Lower lobe of right lung (tissue), 2 donors: ENCODE results near the gene PLAAT3. TPM values are rescaled to one million over a fixed set of nuclear protein-coding genes. Genes with fewer than 3 reads are reported as not detected.
"Not testable (repeated sequence)": the region's sequence is repeated elsewhere in the genome, so short reads cannot be mapped to it uniquely, and the experiment has no call there.

Experiments
- ATAC-seq, 2 donors: fragments of 200-7000 bp; cut with Tn5 transposase; one replicate each; pipeline ENCODE4 v1.9.1; 2020 to 2022; ENCODE audit warnings: mild to moderate bottlenecking in 2 of 2, moderate library complexity in 2 of 2
- DNase-seq: peaks from one replicate; pipeline ENCODE4 v3.0.0-alpha.2; 2020
- H3K27ac ChIP-seq: fragments of 200-600 bp; one replicate; pipeline ENCODE4 v1.8.0; 2022
- H3K27me3 ChIP-seq: fragments of 200-600 bp; one replicate; pipeline ENCODE4 v1.8.0; 2022; ENCODE audit warnings: low read depth
- H3K36me3 ChIP-seq: fragments of 200-600 bp; one replicate; pipeline ENCODE4 v1.8.0; 2022; ENCODE audit warnings: mild to moderate bottlenecking
- H3K4me1 ChIP-seq: fragments of 200-600 bp; one replicate; pipeline ENCODE4 v1.8.0; 2022
- H3K4me3 ChIP-seq: fragments of 200-600 bp; one replicate; pipeline ENCODE4 v1.8.0; 2022; ENCODE audit warnings: mild to moderate bottlenecking
- H3K9me3 ChIP-seq: fragments of 200-600 bp; one replicate; pipeline ENCODE4 v1.8.0; 2022
- intact Hi-C: fragments of 100-400 bp; cut with DNase I; formaldehyde crosslinking; loops from one replicate; pipeline ENCODE4 v1.11.0; 2022
- total RNA-seq: library from RNA; stranded (reverse); fragmentation: NEBNext Ultra II Directional; extraction: Animal tissue kit (Norgen Biotek cat#: 25700); gene quantifications from one replicate; pipeline ENCODE4 v1.2.1, GENCODE V29; 2021
- TF ChIP-seq, protein P1 (sequence below): fragments of 200-600 bp; IDR thresholded peaks from one replicate; pipeline ENCODE4 v1.8.0; 2022; ENCODE audit warnings: antibody characterized with exemption, mild to moderate bottlenecking
- donor health status: DM: no; HTN: yes; CAD: no; lungs with severe emphysema.

Gene PLAAT3
- total RNA-seq, 1 donor from 2014 or later: 81.9 TPM

DNA sequence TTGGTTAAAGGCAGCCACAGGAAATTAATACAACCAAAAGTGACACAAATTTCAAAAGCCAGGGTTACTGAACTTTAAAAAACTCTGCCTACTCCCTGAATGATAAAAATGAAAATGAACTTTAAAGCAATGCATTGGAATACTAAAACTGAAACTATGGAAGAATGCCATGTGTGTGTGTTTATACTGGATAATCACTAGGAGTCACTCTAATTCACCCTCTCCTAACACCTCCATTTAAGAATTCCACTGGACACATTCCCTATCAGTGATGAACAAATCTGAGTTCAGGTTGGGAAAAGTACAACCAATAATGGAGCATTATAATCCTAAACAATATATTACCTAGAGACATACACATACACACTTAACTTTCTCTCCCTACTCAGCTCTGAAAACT is 27.5 kb upstream of the PLAAT3 start:
- no peak for DNase-seq
- H3K27me3 ChIP-seq: no peaks in the 10 kb centered on the region
- no peaks in the 10 kb centered on the region for H3K4me1 ChIP-seq
- ATAC-seq: no peak
- H3K27ac ChIP-seq: no peak overlapping the region
- H3K36me3 ChIP-seq: peaks cover 85% of the 10 kb centered on the region
- no peak overlapping the region for H3K4me3 ChIP-seq
- intact Hi-C loops: no loop called here
- TF ChIP-seq, protein P1, sequence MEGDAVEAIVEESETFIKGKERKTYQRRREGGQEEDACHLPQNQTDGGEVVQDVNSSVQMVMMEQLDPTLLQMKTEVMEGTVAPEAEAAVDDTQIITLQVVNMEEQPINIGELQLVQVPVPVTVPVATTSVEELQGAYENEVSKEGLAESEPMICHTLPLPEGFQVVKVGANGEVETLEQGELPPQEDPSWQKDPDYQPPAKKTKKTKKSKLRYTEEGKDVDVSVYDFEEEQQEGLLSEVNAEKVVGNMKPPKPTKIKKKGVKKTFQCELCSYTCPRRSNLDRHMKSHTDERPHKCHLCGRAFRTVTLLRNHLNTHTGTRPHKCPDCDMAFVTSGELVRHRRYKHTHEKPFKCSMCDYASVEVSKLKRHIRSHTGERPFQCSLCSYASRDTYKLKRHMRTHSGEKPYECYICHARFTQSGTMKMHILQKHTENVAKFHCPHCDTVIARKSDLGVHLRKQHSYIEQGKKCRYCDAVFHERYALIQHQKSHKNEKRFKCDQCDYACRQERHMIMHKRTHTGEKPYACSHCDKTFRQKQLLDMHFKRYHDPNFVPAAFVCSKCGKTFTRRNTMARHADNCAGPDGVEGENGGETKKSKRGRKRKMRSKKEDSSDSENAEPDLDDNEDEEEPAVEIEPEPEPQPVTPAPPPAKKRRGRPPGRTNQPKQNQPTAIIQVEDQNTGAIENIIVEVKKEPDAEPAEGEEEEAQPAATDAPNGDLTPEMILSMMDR: no peak
- H3K9me3 ChIP-seq: no peaks in the 10 kb centered on the region

DNA sequence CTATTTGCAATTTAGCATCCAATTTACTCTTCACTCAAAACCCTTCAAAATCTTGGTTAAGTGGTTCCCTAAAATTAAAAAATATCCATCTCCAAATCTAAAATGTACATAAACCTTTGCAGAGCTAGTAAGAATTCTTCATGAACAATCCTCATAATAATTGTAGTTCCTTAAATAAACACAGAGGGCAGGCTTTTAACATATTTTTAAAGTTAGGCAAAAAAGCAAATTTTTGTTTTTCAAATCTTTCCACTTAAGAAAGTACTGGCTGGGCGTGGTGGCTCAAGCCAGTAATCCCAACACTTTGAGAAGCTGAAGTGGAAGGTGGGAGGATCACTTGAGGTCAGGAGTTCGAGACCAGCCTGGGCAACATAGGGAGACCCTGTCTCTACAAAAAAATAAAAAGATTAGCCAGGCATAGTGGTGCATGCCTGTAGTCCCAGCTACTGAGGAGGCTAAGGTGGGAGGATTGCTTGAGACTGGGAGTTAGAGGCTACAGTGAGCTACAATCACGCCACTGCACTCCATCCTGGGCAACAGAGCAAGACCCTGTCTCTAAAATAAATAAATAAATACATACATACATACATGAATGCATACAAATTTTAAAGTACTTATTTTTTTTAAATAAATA is 25.1 kb upstream of the PLAAT3 start:
- Histone ChIP-seq H3K27ac (peak overlapping the region; percentile 4), H3K4me1 (no peaks in the 10 kb centered on the region), H3K27me3 (no peaks in the 10 kb centered on the region), H3K9me3 (no peaks in the 10 kb centered on the region), H3K4me3 (no peak overlapping the region), H3K36me3 (peaks cover 85% of the 10 kb centered on the region)
- intact Hi-C loops: loop anchor here (10.0 kb wide), 1 partner anchor 155 kb away; no protein-coding TSS in a partner anchor
- TF ChIP-seq, protein P1: peak; percentile 45
- no peak for ATAC-seq
- no peak for DNase-seq

DNA sequence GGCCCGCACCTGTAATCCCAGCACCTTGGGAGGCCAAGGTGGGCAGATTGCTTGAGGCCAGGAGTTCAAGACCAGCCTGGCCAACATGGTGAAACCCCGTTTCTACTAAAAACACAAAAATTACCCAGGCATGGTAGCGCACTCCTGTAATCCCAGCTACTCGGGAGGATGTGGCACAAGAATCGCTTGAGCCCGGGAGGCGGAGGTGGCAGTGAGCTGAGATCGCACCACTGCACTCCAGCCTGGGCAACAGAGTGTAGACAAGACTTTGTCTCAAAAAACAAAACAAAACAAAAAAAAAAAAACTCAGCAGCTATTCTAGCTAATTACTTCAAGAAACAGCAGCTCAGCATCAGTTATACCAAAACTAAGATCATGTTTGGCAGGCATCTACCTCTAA is 24.2 kb upstream of the PLAAT3 start:
- intact Hi-C loops: loop anchor here (10.0 kb wide), 1 partner anchor 154 kb away; no protein-coding TSS in a partner anchor

DNA sequence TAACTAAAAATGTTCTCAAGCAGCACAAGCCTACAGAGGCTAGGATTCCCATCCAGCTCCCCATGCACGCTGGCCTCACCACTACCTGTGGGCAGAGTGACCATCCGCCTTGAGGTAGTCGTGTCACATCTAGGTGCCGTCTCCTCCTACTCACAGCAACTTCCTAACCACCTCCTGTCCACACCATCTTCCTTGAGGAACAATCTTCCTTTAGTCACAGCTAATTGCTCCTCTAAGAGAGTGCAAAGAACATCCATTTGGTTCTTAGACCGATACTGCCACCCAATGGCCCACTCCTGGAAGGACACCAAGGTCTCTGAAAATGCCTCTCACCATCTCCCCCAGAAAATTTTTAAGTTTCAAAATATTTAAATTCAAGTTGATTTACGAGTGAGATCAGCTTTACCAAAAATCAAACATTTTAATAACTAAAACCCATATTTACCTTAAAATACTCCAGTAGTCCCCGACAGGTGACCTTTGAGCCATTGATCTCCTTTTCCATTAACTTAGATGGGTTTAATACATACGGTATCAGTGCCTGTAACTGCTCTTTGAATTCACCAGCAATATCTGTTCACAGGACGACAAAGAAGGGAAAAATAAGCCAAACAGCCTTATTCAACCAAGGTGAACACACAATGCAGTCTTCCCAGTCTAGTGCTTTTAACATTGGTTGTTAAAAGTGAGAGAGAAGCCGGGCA is 21.7 kb upstream of the PLAAT3 start:
- Histone ChIP-seq H3K4me1 (no peaks in the 10 kb centered on the region), H3K27ac (no peak overlapping the region), H3K36me3 (peaks cover 81% of the 10 kb centered on the region), H3K9me3 (no peaks in the 10 kb centered on the region), H3K27me3 (no peaks in the 10 kb centered on the region), H3K4me3 (no peak overlapping the region)
- intact Hi-C loops: loop anchor here (10.0 kb wide), 1 partner anchor 151 kb away; no protein-coding TSS in a partner anchor
- TF ChIP-seq, protein P1: peak; percentile 83
- ATAC-seq (peak; percentile 84 to 88), DNase-seq (no peak)

More for the DNA sequence above, 24.2 kb upstream of the PLAAT3 start:
- peaks cover 81% of the 10 kb centered on the region for H3K36me3 ChIP-seq
- not testable (repeated sequence) for H3K27ac ChIP-seq, H3K4me1 ChIP-seq, H3K4me3 ChIP-seq, H3K27me3 ChIP-seq, ATAC-seq, H3K9me3 ChIP-seq, DNase-seq

DNA sequence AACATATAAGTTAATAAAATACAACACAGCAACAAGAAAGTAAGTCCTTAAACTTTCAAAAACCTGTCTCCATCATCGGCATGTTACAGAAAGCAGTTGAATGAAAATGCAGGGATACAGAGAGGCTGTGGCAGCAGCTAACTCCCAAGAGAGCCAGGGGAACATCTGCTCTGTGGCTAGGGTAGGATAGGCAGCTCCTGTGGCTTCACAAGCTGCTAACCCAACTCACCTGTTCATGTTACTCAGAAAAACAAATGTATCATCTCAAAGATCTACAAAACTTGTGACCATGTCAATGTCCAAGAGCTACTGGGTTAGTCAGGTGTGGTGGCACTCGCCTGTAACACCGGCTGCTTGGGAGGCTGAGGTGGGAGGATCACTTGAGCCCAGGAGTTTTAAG is 15.2 kb upstream of the PLAAT3 start:
- TF ChIP-seq, protein P1: no peak
- Histone ChIP-seq H3K4me1 (no peaks in the 10 kb centered on the region), H3K4me3 (no peak overlapping the region), H3K9me3 (no peaks in the 10 kb centered on the region), H3K27ac (no peak overlapping the region), H3K36me3 (peaks cover 70% of the 10 kb centered on the region), H3K27me3 (no peaks in the 10 kb centered on the region)
- DNase-seq: no peak
- intact Hi-C loops: no loop called here
- ATAC-seq: no peak

DNA sequence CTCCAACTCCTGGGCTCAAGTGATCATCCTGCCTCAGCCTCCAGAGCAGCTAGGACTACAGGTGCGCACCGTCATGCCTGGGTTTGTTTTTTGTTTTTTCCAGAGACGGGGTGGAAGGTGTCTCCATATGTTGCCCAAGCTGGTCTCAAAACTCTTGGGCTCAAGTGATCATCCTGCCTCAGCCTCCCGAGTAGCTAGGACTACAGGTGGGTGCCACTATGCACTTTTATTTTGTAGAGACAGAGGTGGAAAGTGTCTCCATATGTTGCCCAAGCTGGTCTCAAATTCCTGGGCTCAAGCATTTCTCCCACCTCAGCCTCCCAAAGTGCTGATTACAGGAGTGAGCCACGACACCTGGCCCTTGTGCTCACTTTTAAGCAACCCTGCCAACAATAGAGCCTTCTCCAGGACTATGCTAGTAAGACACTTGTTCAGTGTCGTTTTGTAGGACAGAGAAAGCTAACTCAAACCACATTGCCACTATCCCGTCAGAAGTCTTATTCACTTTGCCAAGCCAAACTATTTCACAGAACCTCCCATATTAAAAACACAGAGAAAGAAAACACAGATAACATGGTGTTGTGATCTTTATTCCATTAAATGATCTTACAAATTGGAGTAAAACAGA is 9.4 kb upstream of the PLAAT3 start:
- DNase-seq (no peak), ATAC-seq (no peak)
- Histone ChIP-seq H3K4me3 (no peak overlapping the region), H3K27me3 (no peaks in the 10 kb centered on the region), H3K9me3 (no peaks in the 10 kb centered on the region), H3K27ac (no peak overlapping the region), H3K4me1 (peaks cover 16% of the 10 kb centered on the region), H3K36me3 (peaks cover 17% of the 10 kb centered on the region)
- TF ChIP-seq, protein P1: no peak
- intact Hi-C loops: no loop called here
